Stomach (tissue), 9 donors: ENCODE results near the gene FSCN2. TPM values are rescaled to one million over a fixed set of nuclear protein-coding genes. Genes with fewer than 3 reads are reported as not detected.

Source experiments
- DNase-seq, 2 donors: peaks; one replicate each; pipeline versions ENCODE4 v3.0.0 to v3.0.0-alpha.2; 2013 to 2019
- H3K27ac ChIP-seq, 5 donors: fragments of 200-600 bp in 4 of 5; sonication (generic) in 4 of 5; one replicate each; pipeline ENCODE4 v1.5.1; 2013 to 2019; ENCODE audit warnings: mild to moderate bottlenecking in 1 of 5, moderate library complexity in 1 of 5
- H3K27me3 ChIP-seq, 3 donors: fragments of 200-600 bp; sonication (generic); one replicate each; pipeline ENCODE4 v1.5.1; 2017 to 2019; ENCODE audit warnings: mixed run types in 1 of 3
- H3K36me3 ChIP-seq, 4 donors: fragments of 200-600 bp; sonication (generic); 1 replicate in 3 of 4; 2 replicates in 1 of 4; pipeline ENCODE4 v1.5.1; 2016 to 2019
- H3K4me1 ChIP-seq, 4 donors: fragments of 200-600 bp; sonication (generic); one replicate each; pipeline ENCODE4 v1.5.1; 2016 to 2019
- H3K4me3 ChIP-seq, 4 donors: fragments of 200-600 bp; sonication (generic) in 3 of 4; one replicate each; pipeline ENCODE4 v1.5.1; 2016 to 2019; ENCODE audit warnings: mild to moderate bottlenecking in 1 of 4
- H3K9me3 ChIP-seq, 4 donors: fragments of 200-600 bp; sonication (generic); one replicate each; pipeline ENCODE4 v1.5.1; 2016 to 2019
- CTCF ChIP-seq, 7 experiments: fragments of 450-650 bp in 4 of 7; fragments of 200-600 bp in 3 of 7; sonication (generic) in 3 of 7; IDR thresholded peaks; one replicate each; pipeline ENCODE4 v1.5.1; 2016 to 2019; ENCODE audit warnings: antibody characterized with exemption in 7 of 7, control low read depth in 2 of 7, mild to moderate bottlenecking in 1 of 7
- EP300 ChIP-seq: sonication (generic); formaldehyde crosslinking; IDR thresholded peaks from one replicate; pipeline ENCODE4 v1.6.1; 2017; ENCODE audit warnings: antibody characterized with exemption
- POLR2A ChIP-seq, 4 donors: fragments of 450-650 bp; IDR thresholded peaks; one replicate each; pipeline ENCODE4 v1.6.1; 2016; ENCODE audit warnings: antibody characterized with exemption in 4 of 4, control low read depth in 2 of 4, mild to moderate bottlenecking in 1 of 4, moderate library complexity in 1 of 4
- POLR2AphosphoS5 ChIP-seq, 3 donors: sonication (generic); formaldehyde crosslinking; IDR thresholded peaks; one replicate each; pipeline ENCODE4 v1.6.1; 2016; ENCODE audit warnings: antibody characterized with exemption in 3 of 3
- WGBS, 5 donors: extraction: QIAGEN DNeasy Blood & Tissue Kit in 3 of 5; methylation state at CpG; one replicate each; pipeline versions ENCODE4 v1.1.5 to v1.1.7; 2013 to 2018; 5-methylcytosine and 5-hydroxymethylcytosine counted together
- intact Hi-C: fragments of 100-400 bp; cut with DNase I; formaldehyde crosslinking; loops from one replicate; pipeline ENCODE4 v1.15.1; 2023; ENCODE audit warnings: low total_unique reads
- polyA plus RNA-seq, 3 donors: library from polyadenylated mRNA; stranded (reverse); fragments of 200-250 nt; gene quantifications; one replicate each; pipeline ENCODE4 v1.2.3, GENCODE V29; 2013
- total RNA-seq, 5 donors: library from RNA; depleted of rRNA; stranded (reverse); fragments of >200 nt; gene quantifications; one replicate each; pipeline versions ENCODE4 v1.1.0 to v1.2.3, GENCODE V29; 2014 to 2016
- donor health status: healthy with polysubstance abuse.
- donor health status: Bipolar disorder and iron deficiency.
- donor health status: healthy.

FSCN2 gene
- total and polyA plus RNA-seq, 8 donors, result 0.90 to 21.7 (median 2.8) TPM; not detected in 1

GRCh38 chr17:81520021-81520901, 7.9 kb upstream of the FSCN2 start:
- no peak for DNase-seq
- peaks cover 0 to 29% (median 21%) of the 10 kb centered on the region in 3 donors for H3K27me3 ChIP-seq
- no peaks in the 10 kb centered on the region for H3K36me3 ChIP-seq
- no peaks in the 10 kb centered on the region for H3K9me3 ChIP-seq
- TF ChIP-seq CTCF (IDR thresholded peaks at IDR 0.05) (no peak), EP300 (no peak), POLR2A (IDR thresholded peaks at IDR 0.05) (no peak)
- 55 to 75% (median 69%) methylated on average over 7 to 14 of the region's 14 CpGs for WGBS, 5 donors
- peaks cover 41 to 65% (median 63%) of the 10 kb centered on the region in 4 donors for H3K4me1 ChIP-seq
- intact Hi-C loops, result no loop called here
- H3K27ac ChIP-seq, result peak overlapping the region; percentile 85 to 100 (median 100)
- peak overlapping the region in 3 of 4 donors; percentile 50 to 90 (median 75) for H3K4me3 ChIP-seq

- Histone ChIP-seq H3K4me3 (no peak overlapping the region), H3K4me1 (peaks cover 24 to 47% (median 46%) of the 10 kb centered on the region in 4 donors), H3K27ac (no peak overlapping the region), H3K27me3 (peaks cover 8 to 54% (median 33%) of the 10 kb centered on the region in 3 donors), H3K9me3 (no peaks in the 10 kb centered on the region), H3K36me3 (no peaks in the 10 kb centered on the region)
- DNase-seq, result peak in 1 of 2 donors; percentile 84
- intact Hi-C loops, result no loop called here
- TF ChIP-seq EP300 (no peak), POLR2AphosphoS5 (IDR thresholded peaks at IDR 0.05) (no peak), CTCF (IDR thresholded peaks at IDR 0.05) (no peak), POLR2A (IDR thresholded peaks at IDR 0.05) (no peak)
- WGBS, 5 donors, result 63 to 80% (median 68%) methylated on average over 13 to 26 of the region's 26 CpGs
Measured at GRCh38 chr17:81522491-81523401, 5.4 kb upstream of the FSCN2 start.

GRCh38 chr17:81523402-81524038, 4.7 kb upstream of the FSCN2 start:
- Histone ChIP-seq H3K4me1 (peaks cover 19 to 46% (median 44%) of the 10 kb centered on the region in 4 donors), H3K9me3 (no peaks in the 10 kb centered on the region), H3K27me3 (peaks cover 13 to 62% (median 40%) of the 10 kb centered on the region in 3 donors), H3K36me3 (no peaks in the 10 kb centered on the region), H3K27ac (no peak overlapping the region), H3K4me3 (no peak overlapping the region)
- no peak for TF ChIP-seq POLR2AphosphoS5 (IDR thresholded peaks at IDR 0.05)
- no peak for TF ChIP-seq EP300
- no peak for TF ChIP-seq CTCF (IDR thresholded peaks at IDR 0.05)
- no peak for TF ChIP-seq POLR2A (IDR thresholded peaks at IDR 0.05)
- 17 to 32% (median 21%) methylated on average over 8 to 17 of the region's 17 CpGs for WGBS, 5 donors
- peak; percentile 74 to 78 for DNase-seq
- intact Hi-C loops, result no loop called here
